SH-SY5Y (cell line): ENCODE measurements around the gene ADARB1.

Experiments used
- GATA2 ChIP-seq: IDR thresholded peaks from 2 replicates; pipeline ENCODE4 v1.6.1; 2011; ENCODE audit warnings: mild to moderate bottlenecking, low read depth, low read length
- GATA3 ChIP-seq: IDR thresholded peaks from 2 replicates; pipeline ENCODE4 v1.6.1; 2011; ENCODE audit warnings: low read depth, mild to moderate bottlenecking, low read length, moderate library complexity

- TF ChIP-seq GATA3, result no peak
- no peak for TF ChIP-seq GATA2
Measured at GRCh38 chr21:45141507-45141906, 67.1 kb downstream of the ADARB1 start.
